ENCODE results near the gene CXCR2.

The CXCR2 gene

DNA sequence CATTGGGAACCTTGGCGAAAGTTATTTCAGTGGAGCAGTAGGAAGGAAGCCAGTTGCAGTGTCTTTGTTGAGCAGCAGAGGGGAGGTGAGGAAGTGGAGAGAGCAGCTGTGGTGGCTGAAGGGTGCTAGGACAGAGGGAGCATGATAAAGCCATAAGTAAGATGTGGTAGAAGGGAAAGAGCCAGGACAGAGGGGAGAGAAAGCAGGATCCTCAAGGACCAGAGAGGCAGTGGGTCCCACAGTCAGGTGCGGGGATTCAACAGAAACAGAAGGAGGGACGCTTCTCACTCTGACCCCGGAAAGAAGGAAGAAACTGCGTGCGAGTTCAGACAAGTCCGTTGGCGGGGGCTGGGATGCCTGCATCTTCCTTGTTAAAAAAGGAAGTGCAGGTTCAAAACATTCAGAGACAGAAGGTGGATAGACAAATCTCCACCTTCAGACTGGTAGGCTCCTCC is at the start of gene CXCR2:
Gene CXCR2 (plus strand): TSS at position 403 of the 455 bp plus-strand sequence. CDS start 8,774 bp downstream, outside the sequence.
- no peak within 1 kb of the TSS for H3K4me3 ChIP-seq (ENCODE audit: low read length)
- no peaks in the 10 kb centered on the region for H3K4me1 ChIP-seq (ENCODE audit: insufficient read depth, low read length)
- H2AFZ ChIP-seq (ENCODE audit: low read depth, low read length), result no peak within 1 kb of the TSS
- H3K9me3 ChIP-seq (ENCODE audit: low read length), result no peaks in the 10 kb centered on the region
- no peaks in the 10 kb centered on the region for H3K36me3 ChIP-seq (ENCODE audit: insufficient read depth, low read length)
- no peaks in the 10 kb centered on the region for H3K27me3 ChIP-seq (ENCODE audit: insufficient read depth, low read length)

GRCh38 chr2:218077464-218078216 is 48.2 kb upstream of the CXCR2 start:
- no peaks in the 10 kb centered on the region for H3K9me3 ChIP-seq (ENCODE audit: low read length)
- no peak overlapping the region for H2AFZ ChIP-seq (ENCODE audit: low read depth, low read length)
- no peak overlapping the region for H3K4me3 ChIP-seq (ENCODE audit: low read length)
- H3K36me3 ChIP-seq (ENCODE audit: insufficient read depth, low read length), result no peaks in the 10 kb centered on the region
- H3K27me3 ChIP-seq (ENCODE audit: insufficient read depth, low read length), result no peaks in the 10 kb centered on the region
- no peaks in the 10 kb centered on the region for H3K4me1 ChIP-seq (ENCODE audit: insufficient read depth, low read length)

GRCh38 chr2:218079943-218080913 is 45.6 kb upstream of the CXCR2 start:
- H3K9me3 ChIP-seq (ENCODE audit: low read length), result no peaks in the 10 kb centered on the region
- H2AFZ ChIP-seq (ENCODE audit: low read depth, low read length), result no peak overlapping the region
- no peaks in the 10 kb centered on the region for H3K4me1 ChIP-seq (ENCODE audit: insufficient read depth, low read length)
- no peaks in the 10 kb centered on the region for H3K27me3 ChIP-seq (ENCODE audit: insufficient read depth, low read length)
- H3K4me3 ChIP-seq (ENCODE audit: low read length), result no peak overlapping the region
- H3K36me3 ChIP-seq (ENCODE audit: insufficient read depth, low read length), result no peaks in the 10 kb centered on the region

GRCh38 chr2:218081063-218081462 is 44.8 kb upstream of the CXCR2 start:
- no peaks in the 10 kb centered on the region for H3K9me3 ChIP-seq (ENCODE audit: low read length)
- H3K36me3 ChIP-seq (ENCODE audit: insufficient read depth, low read length), result no peaks in the 10 kb centered on the region
- H3K27me3 ChIP-seq (ENCODE audit: insufficient read depth, low read length), result no peaks in the 10 kb centered on the region
- no peak overlapping the region for H2AFZ ChIP-seq (ENCODE audit: low read depth, low read length)
- H3K4me1 ChIP-seq (ENCODE audit: insufficient read depth, low read length), result no peaks in the 10 kb centered on the region
- no peak overlapping the region for H3K4me3 ChIP-seq (ENCODE audit: low read length)

DNA sequence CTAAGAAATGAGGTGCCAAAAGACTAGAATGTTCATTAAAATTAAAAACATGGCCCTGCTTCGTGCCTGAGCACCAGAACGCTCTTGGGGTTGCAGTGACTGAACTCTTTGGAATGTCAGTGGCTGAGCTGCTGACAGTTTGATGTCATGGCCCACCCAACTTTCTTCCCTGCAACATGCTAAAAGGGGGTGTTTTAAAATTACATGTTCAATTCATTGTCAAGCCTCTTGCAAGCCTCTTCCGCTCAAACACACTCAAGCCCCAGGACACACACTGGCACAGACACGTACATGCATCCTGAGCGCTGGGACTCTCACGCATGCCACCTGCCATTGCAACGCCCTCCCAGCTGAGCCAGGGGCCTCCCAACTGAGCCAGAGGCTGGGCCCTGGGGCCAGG is 44.1 kb upstream of the CXCR2 start:
- Histone ChIP-seq H2AFZ (ENCODE audit: low read depth, low read length) (no peak overlapping the region), H3K27me3 (ENCODE audit: insufficient read depth, low read length) (no peaks in the 10 kb centered on the region), H3K36me3 (ENCODE audit: insufficient read depth, low read length) (no peaks in the 10 kb centered on the region), H3K4me3 (ENCODE audit: low read length) (no peak overlapping the region), H3K4me1 (ENCODE audit: insufficient read depth, low read length) (no peaks in the 10 kb centered on the region), H3K9me3 (ENCODE audit: low read length) (no peaks in the 10 kb centered on the region)

GRCh38 chr2:218082586-218083351 is 43.1 kb upstream of the CXCR2 start:
- no peak overlapping the region for H2AFZ ChIP-seq (ENCODE audit: low read depth, low read length)
- no peaks in the 10 kb centered on the region for H3K4me1 ChIP-seq (ENCODE audit: insufficient read depth, low read length)
- H3K36me3 ChIP-seq (ENCODE audit: insufficient read depth, low read length), result no peaks in the 10 kb centered on the region
- no peaks in the 10 kb centered on the region for H3K27me3 ChIP-seq (ENCODE audit: insufficient read depth, low read length)
- no peaks in the 10 kb centered on the region for H3K9me3 ChIP-seq (ENCODE audit: low read length)
- no peak overlapping the region for H3K4me3 ChIP-seq (ENCODE audit: low read length)

DNA sequence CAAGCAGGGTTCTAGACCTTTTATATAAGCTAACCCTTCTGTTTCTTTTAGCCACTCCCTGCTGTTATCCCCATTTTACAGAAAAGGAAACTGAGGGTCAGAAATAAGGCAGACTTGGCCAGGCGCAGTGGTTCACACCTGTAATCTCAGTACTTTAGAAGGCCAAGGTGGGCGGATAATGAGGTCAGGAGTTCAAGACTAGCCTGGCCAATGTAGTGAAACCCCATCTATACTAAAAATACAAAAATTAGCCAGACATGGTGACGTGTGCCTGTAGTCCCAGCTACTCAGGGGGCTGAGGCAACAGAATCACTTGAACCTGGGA is 42.5 kb upstream of the CXCR2 start:
- Histone ChIP-seq H3K4me3 (ENCODE audit: low read length) (no peak overlapping the region), H3K4me1 (ENCODE audit: insufficient read depth, low read length) (no peaks in the 10 kb centered on the region), H3K9me3 (ENCODE audit: low read length) (no peaks in the 10 kb centered on the region), H3K27me3 (ENCODE audit: insufficient read depth, low read length) (no peaks in the 10 kb centered on the region), H3K36me3 (ENCODE audit: insufficient read depth, low read length) (no peaks in the 10 kb centered on the region), H2AFZ (ENCODE audit: low read depth, low read length) (no peak overlapping the region)

GRCh38 chr2:218086478-218086877 is 39.4 kb upstream of the CXCR2 start:
- no peak overlapping the region for H3K4me3 ChIP-seq (ENCODE audit: low read length)
- H3K4me1 ChIP-seq (ENCODE audit: insufficient read depth, low read length), result no peaks in the 10 kb centered on the region
- H3K36me3 ChIP-seq (ENCODE audit: insufficient read depth, low read length), result no peaks in the 10 kb centered on the region
- no peaks in the 10 kb centered on the region for H3K27me3 ChIP-seq (ENCODE audit: insufficient read depth, low read length)
- H2AFZ ChIP-seq (ENCODE audit: low read depth, low read length), result no peak overlapping the region
- H3K9me3 ChIP-seq (ENCODE audit: low read length), result no peaks in the 10 kb centered on the region

DNA sequence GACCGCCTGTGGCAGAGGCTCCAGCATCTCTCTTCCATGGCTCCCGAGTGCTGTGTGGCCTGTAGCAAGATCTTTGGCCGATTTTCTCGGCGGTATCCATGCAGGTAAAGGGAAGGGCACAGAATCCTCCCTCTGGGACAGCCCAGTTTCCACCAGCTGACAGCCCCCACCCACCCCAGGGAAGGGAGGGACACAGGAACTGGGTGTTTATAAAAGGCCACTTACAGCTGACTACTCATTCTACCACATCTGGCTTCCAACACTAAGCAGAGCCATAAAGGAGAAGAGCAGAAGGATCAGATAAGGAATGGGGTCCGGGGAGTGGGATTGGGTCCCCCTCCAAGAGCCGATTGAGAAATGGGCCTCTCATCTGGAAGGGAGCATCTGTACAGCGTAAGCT is 36.6 kb upstream of the CXCR2 start:
- no peaks in the 10 kb centered on the region for H3K4me1 ChIP-seq (ENCODE audit: insufficient read depth, low read length)
- no peaks in the 10 kb centered on the region for H3K36me3 ChIP-seq (ENCODE audit: insufficient read depth, low read length)
- no peaks in the 10 kb centered on the region for H3K9me3 ChIP-seq (ENCODE audit: low read length)
- H3K27me3 ChIP-seq (ENCODE audit: insufficient read depth, low read length), result no peaks in the 10 kb centered on the region
- H3K4me3 ChIP-seq (ENCODE audit: low read length), result no peak overlapping the region
- H2AFZ ChIP-seq (ENCODE audit: low read depth, low read length), result no peak overlapping the region

GRCh38 chr2:218091746-218092145 is 34.1 kb upstream of the CXCR2 start:
- Histone ChIP-seq H3K36me3 (ENCODE audit: insufficient read depth, low read length) (no peaks in the 10 kb centered on the region), H3K9me3 (ENCODE audit: low read length) (no peaks in the 10 kb centered on the region), H3K27me3 (ENCODE audit: insufficient read depth, low read length) (no peaks in the 10 kb centered on the region), H2AFZ (ENCODE audit: low read depth, low read length) (no peak overlapping the region), H3K4me1 (ENCODE audit: insufficient read depth, low read length) (no peaks in the 10 kb centered on the region), H3K4me3 (ENCODE audit: low read length) (no peak overlapping the region)

- Histone ChIP-seq H3K4me1 (ENCODE audit: insufficient read depth, low read length) (no peaks in the 10 kb centered on the region), H3K36me3 (ENCODE audit: insufficient read depth, low read length) (no peaks in the 10 kb centered on the region), H3K27me3 (ENCODE audit: insufficient read depth, low read length) (no peaks in the 10 kb centered on the region), H2AFZ (ENCODE audit: low read depth, low read length) (no peak overlapping the region), H3K9me3 (ENCODE audit: low read length) (no peaks in the 10 kb centered on the region), H3K4me3 (ENCODE audit: low read length) (no peak overlapping the region)
Measured at GRCh38 chr2:218093879-218094278, 31.9 kb upstream of the CXCR2 start.

GRCh38 chr2:218095853-218096252 is 30.0 kb upstream of the CXCR2 start:
- Histone ChIP-seq H3K9me3 (ENCODE audit: low read length) (no peaks in the 10 kb centered on the region), H3K27me3 (ENCODE audit: insufficient read depth, low read length) (no peaks in the 10 kb centered on the region), H2AFZ (ENCODE audit: low read depth, low read length) (no peak overlapping the region), H3K36me3 (ENCODE audit: insufficient read depth, low read length) (no peaks in the 10 kb centered on the region), H3K4me3 (ENCODE audit: low read length) (no peak overlapping the region), H3K4me1 (ENCODE audit: insufficient read depth, low read length) (no peaks in the 10 kb centered on the region)

- Histone ChIP-seq H3K27me3 (ENCODE audit: insufficient read depth, low read length) (no peaks in the 10 kb centered on the region), H3K4me3 (ENCODE audit: low read length) (no peak overlapping the region), H3K36me3 (ENCODE audit: insufficient read depth, low read length) (no peaks in the 10 kb centered on the region), H2AFZ (ENCODE audit: low read depth, low read length) (no peak overlapping the region), H3K4me1 (ENCODE audit: insufficient read depth, low read length) (no peaks in the 10 kb centered on the region), H3K9me3 (ENCODE audit: low read length) (no peaks in the 10 kb centered on the region)
Measured at GRCh38 chr2:218097975-218098374, 27.9 kb upstream of the CXCR2 start.
